Right cardiac atrium (tissue), 5 donors: ENCODE results near the gene BRD1. TPM values are rescaled to one million over a fixed set of nuclear protein-coding genes. Genes with fewer than 3 reads are reported as not detected.
A peak's percentile ranks its signal among the peaks of the same experiment; 100 is the strongest.

Experiments used
- ATAC-seq, 2 donors: fragments of 200-7000 bp; cut with Tn5 transposase; one replicate each; pipeline versions ENCODE4 v1.8.0 to v1.9.1; 2020; ENCODE audit warnings: moderate library complexity in 2 of 2, mild to moderate bottlenecking in 1 of 2
- DNase-seq, 3 donors: peaks; one replicate each; pipeline ENCODE4 v3.0.0-alpha.2; 2020
- H3K27ac ChIP-seq: one replicate; pipeline ENCODE4 v1.5.1; 2013; ENCODE audit warnings: mild to moderate bottlenecking, low read length, control low read depth, moderate library complexity
- H3K27me3 ChIP-seq: one replicate; pipeline ENCODE4 v1.6.1; 2013; ENCODE audit not compliant: control insufficient read depth, insufficient read depth
- H3K4me1 ChIP-seq: one replicate; pipeline ENCODE4 v1.6.1; 2013; ENCODE audit warnings: low read length; ENCODE audit not compliant: control insufficient read depth, insufficient read depth
- H3K4me3 ChIP-seq: one replicate; pipeline ENCODE4 v1.5.1; 2013; ENCODE audit warnings: low read length, control low read depth
- H3K9me3 ChIP-seq: one replicate; pipeline ENCODE4 v1.6.1; 2013; ENCODE audit warnings: low read length; ENCODE audit not compliant: control insufficient read depth
- WGBS: extraction: QIAGEN DNeasy Blood & Tissue Kit; methylation state at CpG from one replicate; pipeline ENCODE4 v1.1.7; 2013; 5-methylcytosine and 5-hydroxymethylcytosine counted together
- intact Hi-C, 4 donors: fragments of 100-400 bp; cut with DNase I; formaldehyde crosslinking; loops; one replicate each; pipeline versions ENCODE4 v1.11.0 to v1.14.0; 2022 to 2023
- polyA plus RNA-seq: library from polyadenylated mRNA; stranded (reverse); fragments of 200-250 nt; gene quantifications from one replicate; pipeline ENCODE4 v1.2.3, GENCODE V29; 2013
- total RNA-seq, 4 donors: library from RNA; stranded (reverse); fragmentation: NEBNext Ultra II Directional; extraction: Animal tissue kit (Norgen Biotek cat#: 25700); gene quantifications; one replicate each; pipeline ENCODE4 v1.2.1, GENCODE V29; 2021
- donor health status: healthy with polysubstance abuse.
- donor health status: DM: no; HTN: yes; CAD: no.
- donor health status: DM: no; HTN: no; CAD: no.
- donor health status: DM: no; HTN: yes; CAD: no; lungs with severe emphysema.
- donor health status: DM: yes; HTN: yes; CAD: no.

Gene BRD1
- total and polyA plus RNA-seq, 5 donors, result 16.3 to 19.4 (median 18.2) TPM

DNA sequence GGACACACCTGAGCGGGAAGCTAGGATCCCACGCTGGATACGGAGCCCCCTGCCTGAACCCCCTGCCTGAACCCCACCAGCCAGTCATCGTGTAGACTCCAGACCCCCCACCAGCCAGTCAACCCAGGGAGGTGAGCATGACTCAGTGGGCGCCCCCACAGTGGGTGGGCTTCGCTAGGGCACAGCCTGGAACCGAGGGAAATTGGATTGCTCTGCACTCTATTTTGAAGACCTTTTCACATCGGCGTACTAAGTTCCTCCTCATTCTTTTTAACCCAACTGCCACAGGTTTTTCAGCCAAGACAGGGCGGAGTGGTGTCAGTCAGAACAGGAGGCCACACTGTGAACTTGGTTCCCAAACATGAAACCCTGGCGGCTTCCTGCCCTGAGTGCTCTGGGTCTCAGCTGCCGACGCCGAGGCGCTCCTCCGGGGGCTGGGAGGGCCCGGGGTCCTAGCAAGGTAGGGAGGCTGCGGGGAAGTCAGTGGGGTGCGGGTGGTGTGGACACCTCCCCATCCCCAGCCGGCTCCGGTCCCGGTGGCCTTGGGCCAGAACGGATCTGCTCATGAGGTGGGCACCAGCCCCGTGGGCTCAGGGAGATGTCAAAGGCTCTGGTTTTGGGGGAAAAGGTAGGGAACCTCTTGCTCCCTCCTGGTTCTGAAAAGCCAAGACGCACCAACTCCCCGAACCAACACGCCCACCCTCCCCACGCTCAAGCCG lies 57.0 kb downstream of the BRD1 start:
- Histone ChIP-seq H3K27me3 (no peaks in the 10 kb centered on the region), H3K4me1 (no peaks in the 10 kb centered on the region), H3K27ac (no peak overlapping the region), H3K9me3 (no peaks in the 10 kb centered on the region), H3K4me3 (no peak overlapping the region)
- 76% methylated on average over 29 of the region's 29 CpGs for WGBS
- peak in 2 of 3 donors; percentile 53 to 61 for DNase-seq
- ATAC-seq, result peak in 1 of 2 donors; percentile 8
- intact Hi-C loops, result no loop called here

DNA sequence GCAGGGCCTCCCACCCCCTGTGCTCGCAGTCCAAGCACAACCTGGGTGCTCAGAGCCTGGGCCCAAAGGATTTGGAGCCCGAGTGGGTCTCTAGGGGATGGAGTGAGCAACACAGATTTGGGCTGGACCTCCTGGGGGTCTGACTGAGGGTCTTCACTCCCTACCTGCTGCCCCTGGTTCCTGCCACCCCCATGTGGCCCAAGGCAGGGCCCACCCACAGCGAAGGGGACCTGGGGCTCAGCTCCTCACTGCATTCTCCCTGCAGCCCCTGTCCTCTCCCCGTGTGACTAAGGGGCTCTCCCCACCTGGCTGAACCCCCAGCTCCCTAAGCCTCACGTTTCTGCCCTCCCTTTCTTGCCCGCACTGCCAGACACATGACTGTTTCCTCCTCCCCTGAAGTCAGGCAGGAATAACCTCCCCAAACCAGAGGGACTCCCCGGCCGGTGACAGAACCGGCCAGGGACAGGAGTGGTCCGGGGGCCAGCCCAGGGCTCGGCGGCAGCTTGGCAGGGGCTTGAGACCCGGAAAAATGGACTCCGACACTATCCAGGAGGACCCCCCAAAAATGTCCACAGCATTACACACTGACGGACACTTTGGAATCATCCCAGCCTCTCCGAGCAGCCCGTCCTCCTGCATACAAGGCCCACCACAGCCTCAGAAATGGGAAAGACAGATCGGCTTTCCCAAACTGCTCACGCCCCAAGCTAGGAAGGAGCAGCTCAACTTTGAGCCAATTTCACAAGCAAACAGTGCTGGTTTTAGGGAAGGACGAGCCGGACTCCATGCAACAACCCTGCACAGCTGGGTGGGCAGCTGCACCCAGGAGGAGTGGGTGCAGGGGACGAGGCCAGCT lies 57.8 kb downstream of the BRD1 start:
- DNase-seq, result peak in 1 of 3 donors; percentile 32
- Histone ChIP-seq H3K4me1 (no peaks in the 10 kb centered on the region), H3K27ac (no peak overlapping the region), H3K27me3 (no peaks in the 10 kb centered on the region), H3K4me3 (no peak overlapping the region), H3K9me3 (no peaks in the 10 kb centered on the region)
- intact Hi-C loops, result loop anchor here in 2 of 4 donors (10.0 kb wide), 2 partner anchors 135 to 145 kb away; partner anchors contain the start of genes ALG12 (in 1 of the 2) and CRELD2 (in 1 of the 2)
- WGBS, result 72% methylated on average over 22 of the region's 22 CpGs
- ATAC-seq, result no peak

DNA sequence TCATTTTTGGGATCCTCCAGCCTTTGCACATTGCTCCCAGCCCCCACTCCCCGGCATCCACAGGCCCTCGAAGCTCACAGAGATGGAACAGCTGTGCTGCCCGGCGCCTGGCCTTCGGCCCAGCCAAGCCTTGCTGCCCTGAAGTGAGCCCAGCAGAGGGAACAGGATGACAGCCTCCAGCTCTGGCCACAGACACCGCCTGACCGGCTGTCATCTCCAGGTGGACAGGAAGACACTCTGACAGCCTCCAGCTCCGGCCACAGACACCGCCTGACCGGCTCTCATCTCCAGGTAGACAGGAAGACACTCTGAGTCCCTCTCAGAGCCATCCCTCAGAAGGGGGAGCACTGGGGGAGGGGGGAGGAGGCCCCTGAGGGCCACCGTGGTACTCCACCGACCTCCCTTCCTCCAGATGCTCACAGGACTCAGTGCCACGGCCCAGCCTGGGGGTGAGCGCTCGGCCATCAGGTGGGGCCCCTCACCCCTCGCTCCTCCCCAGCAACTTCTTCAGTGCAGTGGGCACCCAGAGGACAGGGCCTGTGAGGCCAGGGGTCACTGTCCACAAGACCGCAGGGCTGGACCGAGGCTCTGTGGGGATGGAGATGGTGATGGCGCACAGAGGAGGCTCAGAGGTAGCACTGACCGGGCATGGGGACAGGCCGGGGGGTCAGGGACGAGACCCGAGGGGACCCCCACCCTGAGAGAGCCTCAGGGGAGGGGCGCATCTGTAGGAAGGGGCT lies 58.6 kb downstream of the BRD1 start:
- intact Hi-C loops, result loop anchor here in 2 of 4 donors (10.0 kb wide), 2 partner anchors 136 to 146 kb away; partner anchors contain the start of genes ALG12 (in 1 of the 2) and CRELD2 (in 1 of the 2)
- DNase-seq, result peak in 2 of 3 donors; percentile 77 to 79
- H3K27ac ChIP-seq, result no peak overlapping the region
- no peaks in the 10 kb centered on the region for H3K27me3 ChIP-seq
- H3K9me3 ChIP-seq, result no peaks in the 10 kb centered on the region
- 60% methylated on average over 24 of the region's 24 CpGs for WGBS
- ATAC-seq, result peak; percentile 23 to 44
- H3K4me3 ChIP-seq, result no peak overlapping the region
- no peaks in the 10 kb centered on the region for H3K4me1 ChIP-seq

DNA sequence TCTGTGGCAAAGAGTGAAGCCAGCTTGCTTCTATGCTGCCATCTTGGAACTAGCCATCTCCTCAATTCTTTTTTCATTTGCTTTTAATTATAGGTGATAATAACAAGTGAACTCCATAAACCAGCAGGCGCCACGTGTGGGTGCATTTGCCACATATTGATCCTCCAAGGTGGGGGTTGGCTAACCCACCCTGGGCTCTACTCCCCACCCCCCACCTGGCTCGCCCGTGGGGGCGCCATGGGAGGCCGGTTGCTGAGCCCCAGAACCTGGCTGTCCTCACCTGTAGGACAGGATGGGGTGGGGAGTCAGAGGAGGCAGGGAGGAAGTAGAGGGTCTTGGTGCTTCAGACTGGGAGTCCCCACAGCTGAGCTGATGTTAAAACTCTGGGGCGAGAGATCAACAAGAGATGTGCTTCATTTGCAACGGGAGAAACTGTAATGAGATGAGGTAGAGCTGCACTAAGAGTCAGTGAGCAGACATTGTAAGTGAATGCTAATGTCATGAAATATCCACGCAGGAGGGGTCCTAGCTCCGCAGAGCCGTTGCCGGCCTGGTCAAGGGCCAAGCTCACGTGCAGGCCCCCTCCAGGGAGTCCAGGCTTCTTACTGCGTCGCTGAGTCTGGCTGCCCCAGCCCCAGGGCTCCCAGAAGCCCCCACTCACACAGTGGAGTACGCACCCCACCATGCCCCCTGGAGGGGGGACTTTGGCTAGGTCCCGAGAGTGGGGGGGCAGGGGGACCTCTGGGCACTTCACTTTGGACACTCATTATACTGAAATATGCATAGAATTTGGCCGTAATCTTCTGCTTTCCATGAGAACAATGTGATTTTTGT lies 59.4 kb downstream of the BRD1 start:
- Histone ChIP-seq H3K4me3 (no peak overlapping the region), H3K27me3 (no peaks in the 10 kb centered on the region), H3K27ac (no peak overlapping the region), H3K4me1 (no peaks in the 10 kb centered on the region), H3K9me3 (no peaks in the 10 kb centered on the region)
- intact Hi-C loops, result loop anchor here in 2 of 4 donors (10.0 kb wide), 2 partner anchors 137 to 147 kb away; partner anchors contain the start of genes ALG12 (in 1 of the 2) and CRELD2 (in 1 of the 2)
- ATAC-seq (no peak), DNase-seq (peak in 2 of 3 donors; percentile 37 to 62)
- 67% methylated on average over 18 of the region's 18 CpGs for WGBS

DNA sequence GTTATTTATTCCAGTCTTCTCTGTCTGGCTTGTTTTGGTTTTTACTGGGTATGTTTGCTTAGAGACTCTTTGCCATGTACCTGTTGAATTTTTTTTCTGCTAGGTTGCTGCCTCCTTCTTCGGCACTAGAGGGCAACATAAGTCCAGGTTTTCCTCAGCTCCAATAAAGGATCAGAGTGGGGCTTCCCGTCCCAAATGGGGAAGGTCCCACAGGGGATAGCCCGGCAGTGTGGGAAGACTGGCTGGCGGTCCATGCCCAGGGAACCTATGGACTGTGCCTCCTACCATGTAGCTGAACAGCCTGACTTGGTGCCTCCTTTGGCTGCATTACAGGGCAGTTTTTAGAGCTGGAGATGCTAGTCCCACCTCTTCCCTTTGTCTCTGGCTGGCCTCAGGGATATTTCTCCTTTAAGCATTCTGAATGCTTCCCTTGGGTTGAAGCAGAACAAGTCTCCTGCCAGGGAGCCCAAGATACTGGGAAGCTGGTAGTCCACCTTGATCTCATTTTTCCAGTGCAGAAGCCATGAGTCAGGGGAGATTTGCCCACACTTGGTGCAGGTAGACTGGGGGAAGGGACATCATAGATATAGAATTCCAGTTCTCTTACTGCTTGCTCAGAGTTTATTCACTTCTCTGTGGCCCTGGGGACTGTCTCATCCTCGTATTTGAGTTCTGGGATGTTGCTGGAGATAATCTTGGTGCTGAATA lies 60.2 kb downstream of the BRD1 start:
- Histone ChIP-seq H3K9me3 (no peaks in the 10 kb centered on the region), H3K4me3 (no peak overlapping the region), H3K27ac (no peak overlapping the region), H3K27me3 (no peaks in the 10 kb centered on the region), H3K4me1 (no peaks in the 10 kb centered on the region)
- DNase-seq, result peak in 1 of 3 donors; percentile 37
- 22% methylated on average over 5 of the region's 5 CpGs for WGBS
- intact Hi-C loops, result loop anchor here in 2 of 4 donors (10.0 kb wide), 2 partner anchors 137 to 147 kb away; partner anchors contain the start of genes ALG12 (in 1 of the 2) and CRELD2 (in 1 of the 2)
- ATAC-seq, result no peak

DNA sequence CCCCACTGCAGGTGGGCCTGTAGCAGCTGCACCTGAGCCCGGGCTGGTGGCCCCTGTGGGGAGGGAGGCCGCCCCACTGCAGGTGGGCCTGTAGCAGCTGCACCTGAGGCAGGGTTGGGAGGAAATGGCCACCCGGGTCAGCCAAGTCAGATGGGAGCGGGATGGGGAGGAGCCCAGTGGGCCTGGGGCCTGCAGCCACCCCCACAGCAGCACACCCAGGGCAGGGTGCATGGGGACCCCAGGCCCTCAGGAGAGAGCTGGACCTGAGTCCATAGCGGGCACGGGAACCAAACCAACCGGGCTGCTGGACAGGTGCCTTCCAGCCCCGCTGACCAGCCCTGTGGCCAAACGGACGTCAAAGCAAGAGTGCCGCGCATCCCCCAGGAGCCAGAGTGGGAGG lies 61.7 kb downstream of the BRD1 start:
- intact Hi-C loops, result loop anchor here in 2 of 4 donors (10.0 kb wide), 2 partner anchors 139 to 149 kb away; partner anchors contain the start of genes ALG12 (in 1 of the 2) and CRELD2 (in 1 of the 2)

DNA sequence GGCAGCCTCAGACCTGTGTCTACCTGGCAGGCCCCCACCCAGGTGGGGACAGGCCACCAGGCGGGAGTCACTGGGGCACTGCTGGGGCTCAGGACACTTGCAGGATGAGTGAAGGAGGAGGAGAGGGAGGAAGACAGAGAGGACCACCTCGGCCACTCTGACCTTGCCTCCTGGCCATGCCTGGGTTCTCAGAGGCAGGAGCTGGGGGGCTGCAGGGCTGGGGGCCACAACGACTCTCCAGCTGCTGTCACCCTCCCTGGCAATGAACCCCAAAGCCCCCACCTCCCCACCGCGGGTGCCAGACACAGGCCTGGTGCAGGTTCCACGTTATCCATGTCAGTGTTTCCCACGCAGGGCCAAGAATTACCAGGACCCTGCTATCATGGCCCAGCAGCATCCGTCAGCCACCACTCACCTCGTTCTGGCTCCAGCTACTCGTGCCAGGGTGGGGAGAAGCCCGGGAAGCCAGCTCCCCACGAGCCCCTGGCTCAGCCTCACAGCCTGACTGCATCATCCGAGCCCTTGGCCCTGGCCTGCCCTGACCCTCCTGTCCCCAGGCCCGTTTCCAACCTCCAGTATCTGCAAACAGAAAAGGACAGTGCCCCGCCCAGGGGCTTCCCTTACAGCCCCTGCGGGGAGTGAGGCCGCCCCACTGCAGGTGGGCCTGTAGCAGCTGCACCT lies 62.4 kb downstream of the BRD1 start:
- no peaks in the 10 kb centered on the region for H3K9me3 ChIP-seq
- H3K27ac ChIP-seq, result no peak overlapping the region
- intact Hi-C loops, result loop anchor here in 2 of 4 donors (10.0 kb wide), 2 partner anchors 140 to 150 kb away; partner anchors contain the start of genes ALG12 (in 1 of the 2) and CRELD2 (in 1 of the 2)
- H3K27me3 ChIP-seq, result no peaks in the 10 kb centered on the region
- 80% methylated on average over 17 of the region's 17 CpGs for whole genome bisulfite sequencing
- H3K4me3 ChIP-seq, result no peak overlapping the region
- peak in 2 of 3 donors; percentile 28 to 42 for DNase-seq
- no peaks in the 10 kb centered on the region for H3K4me1 ChIP-seq
- ATAC-seq, result no peak

More for the DNA sequence above, 61.7 kb downstream of the BRD1 start:
- Histone ChIP-seq H3K27me3 (no peaks in the 10 kb centered on the region), H3K27ac (no peak overlapping the region), H3K4me3 (no peak overlapping the region), H3K4me1 (no peaks in the 10 kb centered on the region), H3K9me3 (no peaks in the 10 kb centered on the region)
- 87% methylated on average over 12 of the region's 12 CpGs for WGBS
- ATAC-seq, result no peak
- peak in 2 of 3 donors; percentile 28 to 47 for DNase-seq

DNA sequence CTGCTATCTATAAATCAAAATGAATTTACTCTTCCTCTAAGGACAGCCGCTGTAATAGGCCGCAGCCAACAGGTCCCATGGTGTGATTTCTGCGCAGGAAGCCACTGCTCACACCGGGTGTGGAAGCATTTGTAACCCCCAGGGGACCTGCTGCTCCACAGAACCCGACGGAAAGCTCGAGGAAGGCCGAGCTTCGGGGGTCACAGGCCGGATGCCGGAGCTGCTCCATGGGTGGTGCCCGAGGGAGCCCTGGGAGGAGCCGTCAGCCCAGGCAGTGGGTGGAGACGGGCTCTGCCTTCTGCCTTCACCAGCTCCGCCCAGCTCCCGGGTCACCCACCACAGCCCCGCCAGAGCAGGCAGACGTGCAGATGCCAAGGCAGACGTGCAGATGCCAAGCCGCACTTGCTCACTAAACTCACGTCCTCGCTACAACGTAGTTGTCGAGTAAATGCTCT lies 63.5 kb downstream of the BRD1 start:
- no peaks in the 10 kb centered on the region for H3K27me3 ChIP-seq
- DNase-seq (peak in 2 of 3 donors; percentile 33 to 58), ATAC-seq (no peak)
- H3K9me3 ChIP-seq, result no peaks in the 10 kb centered on the region
- no peak overlapping the region for H3K4me3 ChIP-seq
- H3K27ac ChIP-seq, result no peak overlapping the region
- intact Hi-C loops, result loop anchor here in 2 of 4 donors (10.0 kb wide), 2 partner anchors 141 to 151 kb away; partner anchors contain the start of genes ALG12 (in 1 of the 2) and CRELD2 (in 1 of the 2)
- H3K4me1 ChIP-seq, result no peaks in the 10 kb centered on the region
- 62% methylated on average over 24 of the region's 24 CpGs for WGBS
